Breast epithelium (tissue), 3 donors: ENCODE measurements around the gene RAB9A.

Experiments
- CTCF ChIP-seq, 3 donors: fragments of 450-650 bp; IDR thresholded peaks; one replicate each; pipeline ENCODE4 v1.5.1; 2016 to 2017; ENCODE audit warnings: antibody characterized with exemption in 3 of 3, mild to moderate bottlenecking in 3 of 3, moderate library complexity in 3 of 3
- POLR2AphosphoS5 ChIP-seq, 3 donors: sonication (generic); formaldehyde crosslinking; IDR thresholded peaks; one replicate each; pipeline ENCODE4 v1.6.1; 2017; ENCODE audit warnings: antibody characterized with exemption in 3 of 3

GRCh38 chrX:13697976-13698375 is 9.0 kb downstream of the RAB9A start:
- TF ChIP-seq CTCF (IDR thresholded peaks at IDR 0.05) (no peak), POLR2AphosphoS5 (IDR thresholded peaks at IDR 0.05) (no peak)
